ENCODE data around the gene NXN. TPM values are rescaled to one million over a fixed set of nuclear protein-coding genes. Genes with fewer than 3 reads are reported as not detected.

Gene NXN
- polyA plus RNA-seq, result 10 to 100 TPM; 14.9 to 23.9 (median 15.9) TPM

DNA sequence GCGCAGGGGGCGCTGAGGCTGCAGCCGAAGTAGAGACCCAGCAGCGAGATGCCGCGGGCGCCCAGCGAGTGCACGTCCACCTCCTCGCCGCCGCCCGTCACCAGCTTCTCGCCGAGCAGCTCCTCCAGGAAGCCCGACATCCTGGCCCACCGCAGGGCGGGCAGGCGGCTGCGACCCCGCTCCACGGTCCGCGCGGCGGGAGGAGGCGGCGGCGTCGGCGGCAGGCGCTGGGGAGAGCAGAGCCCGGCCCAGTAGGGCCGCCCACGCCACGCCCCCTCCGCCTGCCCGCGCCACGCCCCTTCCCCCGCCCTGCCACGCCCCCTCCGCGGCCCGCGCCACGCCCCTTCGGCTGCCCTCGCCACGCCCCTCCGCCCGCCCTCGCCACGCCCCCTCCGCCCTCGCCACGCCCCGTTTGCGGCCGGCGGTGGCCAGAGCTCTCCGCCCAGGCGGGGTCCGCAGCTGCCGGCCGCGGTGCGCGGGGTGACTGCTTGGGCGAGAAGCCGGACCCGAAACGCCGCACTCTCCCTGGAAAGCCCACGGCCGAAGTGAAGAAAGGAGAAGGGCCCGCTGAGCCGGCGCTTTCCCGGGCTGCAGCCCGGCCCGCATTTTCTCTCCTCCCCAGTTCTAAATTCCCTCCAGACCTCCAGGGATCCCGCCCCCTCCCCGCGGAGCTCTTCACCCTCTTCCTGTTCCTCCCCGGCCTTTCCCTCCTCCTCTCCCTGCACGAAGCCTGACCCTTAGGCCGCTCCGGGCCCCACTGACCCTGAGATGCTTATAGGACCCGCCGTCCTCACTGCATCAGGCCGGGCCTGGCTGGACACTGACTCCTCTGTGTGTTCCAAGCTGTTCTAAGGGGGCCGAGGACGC is at the start of gene NXN:
Gene NXN, minus strand, starts transcription at position 238 of the 867 bp plus-strand sequence.
- WGBS, 3 donors, result 1 to 2% (median 2%) methylated on average over 50 to 94 of the region's 94 CpGs
- H3K27ac ChIP-seq (ENCODE audit: low read depth, low read length), result no peak within 1 kb of the TSS

DNA sequence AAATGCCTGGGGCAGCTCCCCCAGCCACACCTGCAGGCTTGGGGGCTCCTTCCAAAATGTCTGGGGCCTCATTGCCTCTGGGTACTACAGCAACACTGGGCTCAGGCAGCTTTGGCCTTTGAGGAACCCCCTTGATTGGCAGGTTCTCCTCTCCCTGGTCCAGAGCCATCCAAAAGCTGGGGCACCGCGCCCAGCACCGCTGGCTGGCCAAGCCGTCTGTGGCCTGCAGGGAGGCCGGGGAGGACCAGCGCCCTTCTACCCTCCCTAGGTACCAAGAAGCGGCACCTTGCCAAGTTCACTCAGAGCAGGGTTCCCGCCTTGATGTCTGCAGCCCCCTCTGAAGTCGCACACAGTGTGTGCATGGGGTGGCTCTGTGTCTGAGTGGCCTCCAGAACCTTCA is 47.5 kb upstream of the NXN start:
- 80 to 89% (median 85%) methylated on average over 7 to 9 of the region's 9 CpGs for WGBS, 3 donors
- no peak overlapping the region for H3K27ac ChIP-seq (ENCODE audit: low read depth, low read length)

DNA sequence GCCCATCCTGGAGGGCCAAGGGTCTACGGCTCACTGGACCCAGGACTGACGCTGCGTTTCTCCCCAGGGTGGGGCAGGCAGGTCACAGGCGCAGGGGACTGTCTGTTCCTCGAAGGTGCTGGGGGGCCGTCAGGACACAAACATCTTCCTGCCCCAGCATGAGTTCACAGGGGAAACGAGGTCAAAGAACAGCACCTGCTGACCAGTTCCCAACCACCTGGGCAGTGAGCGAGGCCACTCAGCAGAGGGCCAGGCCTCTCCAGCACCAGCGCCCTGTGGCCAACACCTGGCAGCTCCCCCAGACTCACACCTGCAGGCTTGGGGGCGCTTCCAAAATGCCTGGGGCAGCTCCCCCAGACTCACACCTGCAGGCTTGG is 47.0 kb upstream of the NXN start:
- 90 to 94% (median 93%) methylated on average over 10 of the region's 10 CpGs for WGBS, 3 donors
- no peak overlapping the region for H3K27ac ChIP-seq (ENCODE audit: low read depth, low read length)

DNA sequence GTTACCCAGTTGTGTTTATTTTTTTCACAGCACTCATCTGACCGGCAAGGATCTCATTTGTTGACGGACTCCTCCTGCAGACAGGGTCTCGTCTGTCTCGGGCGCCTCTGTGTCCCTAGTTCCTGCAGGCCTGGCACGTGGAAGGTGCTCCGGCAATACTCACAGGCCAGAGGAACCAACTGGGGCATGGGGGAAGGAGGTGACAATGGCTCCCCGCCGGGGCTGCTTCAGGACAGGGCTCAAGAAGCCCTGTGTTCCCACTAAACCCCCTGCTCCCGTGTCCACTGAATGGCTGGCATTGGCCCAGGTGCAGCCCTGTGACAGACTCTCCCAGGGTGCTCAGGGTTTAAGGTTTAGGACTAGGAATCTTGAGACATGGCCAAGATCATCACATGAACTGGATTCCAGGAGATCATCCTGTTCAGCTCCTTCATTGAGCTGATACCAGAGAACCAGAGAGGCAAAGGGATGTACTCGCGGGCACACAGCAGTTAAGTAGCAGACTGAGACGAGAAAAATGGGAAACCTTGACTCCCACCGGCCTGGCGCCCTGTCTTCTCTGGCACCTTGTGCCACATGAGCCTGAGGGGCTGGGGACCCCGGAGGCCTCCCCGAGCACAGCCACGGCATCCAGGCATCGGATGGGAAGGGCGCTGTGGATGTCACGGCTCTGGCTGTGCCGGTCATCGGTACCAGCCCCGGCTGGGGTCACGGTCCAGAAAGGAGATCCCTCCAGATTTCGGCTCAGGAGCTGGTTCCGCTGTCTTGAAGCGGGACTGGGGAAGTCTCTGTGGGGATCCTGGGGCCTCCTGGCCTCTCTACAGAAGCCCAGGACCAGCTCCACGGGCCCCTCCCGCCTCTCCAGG is 46.4 kb upstream of the NXN start:
- WGBS, 3 donors, result 90 to 95% (median 91%) methylated on average over 30 of the region's 30 CpGs
- no peak overlapping the region for H3K27ac ChIP-seq (ENCODE audit: low read depth, low read length)

DNA sequence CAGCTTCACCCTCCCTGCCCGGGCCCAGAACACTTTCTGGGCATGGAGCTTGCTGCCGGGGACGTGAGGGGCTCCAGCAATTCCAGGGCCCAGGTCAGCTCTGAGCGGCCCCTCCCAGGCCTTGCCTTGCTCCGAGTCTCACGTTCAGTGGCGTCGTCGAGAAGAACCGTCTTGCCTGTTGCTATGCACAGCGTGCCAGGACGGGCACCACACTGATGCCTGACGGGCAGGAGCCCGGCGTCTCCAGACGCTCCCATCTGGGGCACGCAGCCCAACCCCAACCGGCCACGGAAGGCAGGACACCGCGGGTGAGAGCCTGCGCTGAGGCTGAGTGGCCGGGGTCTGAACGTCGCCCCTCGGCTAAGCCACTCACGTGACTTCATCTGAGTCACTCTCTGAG is 44.5 kb upstream of the NXN start:
- WGBS, 3 donors, result 94 to 96% (median 94%) methylated on average over 26 to 27 of the region's 27 CpGs
- no peak overlapping the region for H3K27ac ChIP-seq (ENCODE audit: low read depth, low read length)

DNA sequence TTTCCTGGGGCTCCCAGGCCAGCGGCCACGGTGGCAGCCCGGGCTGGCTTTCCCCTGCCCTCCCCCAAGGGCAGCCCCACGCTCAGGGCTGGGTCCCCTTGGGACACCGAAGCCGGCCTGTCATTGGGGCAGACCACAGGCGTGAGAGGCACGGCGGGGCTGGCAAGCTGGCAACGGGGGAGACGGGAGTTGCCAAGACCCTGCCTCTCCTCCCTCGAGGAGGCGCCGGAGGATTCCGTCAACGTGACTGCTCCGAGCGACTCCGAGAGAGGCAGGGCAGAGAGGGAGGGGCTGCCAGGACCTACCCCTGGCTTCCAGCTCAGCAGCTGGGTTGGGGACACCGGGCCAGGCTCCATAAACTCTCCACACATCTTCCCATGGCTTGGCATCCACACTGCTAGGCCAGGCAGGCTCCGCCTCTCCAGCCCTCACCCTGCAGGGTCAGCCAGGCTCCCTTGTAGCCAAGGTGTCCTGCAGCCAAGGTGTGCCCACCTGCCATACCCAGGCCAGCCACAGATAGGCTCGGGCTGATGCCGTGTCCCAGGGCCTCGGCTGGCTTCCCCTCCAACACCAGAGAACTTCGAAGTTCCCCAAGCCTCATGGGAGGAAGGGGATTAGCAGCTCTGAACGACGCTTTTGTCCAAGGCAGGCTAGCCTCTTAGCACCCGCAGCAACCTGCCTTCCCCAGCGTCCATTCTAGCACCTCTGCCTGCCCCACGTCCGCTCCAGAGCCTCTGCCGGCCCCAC is 42.9 kb upstream of the NXN start:
- WGBS, 3 donors, result 74 to 88% (median 78%) methylated on average over 28 to 32 of the region's 32 CpGs
- no peak overlapping the region for H3K27ac ChIP-seq (ENCODE audit: low read depth, low read length)

DNA sequence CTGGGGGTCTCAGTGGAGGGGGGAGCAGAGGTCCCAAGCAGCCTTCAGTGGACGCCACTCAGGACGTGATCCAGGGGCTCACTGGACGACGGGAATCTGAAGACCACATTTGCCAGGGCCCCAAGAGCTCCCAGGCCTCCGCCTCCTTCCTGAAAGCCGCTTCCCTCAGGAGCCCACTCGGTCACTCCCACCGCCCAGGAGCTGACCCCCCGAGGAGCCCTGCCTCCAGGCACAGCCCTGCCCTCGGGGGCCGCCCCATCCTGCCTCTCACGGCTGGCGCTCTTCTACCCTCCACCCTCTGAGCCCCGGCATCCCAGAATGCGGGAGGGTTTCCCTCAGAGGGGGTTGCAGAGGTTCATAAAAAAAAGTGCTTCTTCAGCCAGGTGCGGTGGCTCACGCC is 41.6 kb upstream of the NXN start:
- H3K27ac ChIP-seq (ENCODE audit: low read depth, low read length), result no peak overlapping the region
- 84 to 92% (median 91%) methylated on average over 16 to 17 of the region's 17 CpGs for WGBS, 3 donors

DNA sequence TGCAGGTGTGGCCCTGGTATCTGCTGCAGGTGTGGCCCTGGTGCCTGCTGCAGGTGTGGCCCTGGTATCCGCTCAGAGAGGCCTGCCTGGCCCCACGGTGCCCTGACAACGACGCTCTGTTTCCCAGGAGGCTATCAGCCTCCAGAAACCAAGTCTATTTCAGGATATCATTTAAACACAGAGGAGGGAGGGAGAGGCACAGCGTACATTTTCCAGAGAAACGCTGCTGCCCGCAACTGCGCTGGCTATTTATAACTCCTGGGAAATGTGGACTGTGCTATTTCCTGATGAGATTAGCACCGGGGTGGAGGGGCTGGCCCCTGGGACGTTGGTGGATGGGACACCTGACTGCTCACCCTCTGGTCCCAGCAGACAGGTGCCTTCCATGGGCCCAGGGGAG is 39.9 kb upstream of the NXN start:
- 29 to 68% (median 62%) methylated on average over 9 to 10 of the region's 10 CpGs for WGBS, 3 donors
- H3K27ac ChIP-seq (ENCODE audit: low read depth, low read length), result no peak overlapping the region

DNA sequence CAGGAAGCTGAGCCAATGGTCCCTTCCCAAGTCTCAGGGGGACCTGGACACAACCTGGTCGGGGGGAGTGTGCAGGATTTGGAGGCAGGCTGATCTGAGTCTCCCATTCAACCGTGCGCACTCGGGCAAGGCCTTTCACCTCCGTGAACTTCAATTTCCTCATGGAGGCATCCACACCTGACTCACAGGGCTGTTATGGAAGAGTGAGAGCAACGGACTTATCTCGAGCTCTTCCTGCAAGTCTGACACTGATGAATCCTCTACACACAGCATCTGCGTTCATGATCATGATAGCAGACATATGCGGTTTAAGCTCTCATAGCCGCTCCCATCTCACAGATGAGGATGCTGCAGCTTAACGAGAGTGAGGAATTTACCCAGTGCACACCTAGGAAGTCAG is 39.0 kb upstream of the NXN start:
- 82 to 86% (median 83%) methylated on average over 11 of the region's 11 CpGs for WGBS, 3 donors
- no peak overlapping the region for H3K27ac ChIP-seq (ENCODE audit: low read depth, low read length)

DNA sequence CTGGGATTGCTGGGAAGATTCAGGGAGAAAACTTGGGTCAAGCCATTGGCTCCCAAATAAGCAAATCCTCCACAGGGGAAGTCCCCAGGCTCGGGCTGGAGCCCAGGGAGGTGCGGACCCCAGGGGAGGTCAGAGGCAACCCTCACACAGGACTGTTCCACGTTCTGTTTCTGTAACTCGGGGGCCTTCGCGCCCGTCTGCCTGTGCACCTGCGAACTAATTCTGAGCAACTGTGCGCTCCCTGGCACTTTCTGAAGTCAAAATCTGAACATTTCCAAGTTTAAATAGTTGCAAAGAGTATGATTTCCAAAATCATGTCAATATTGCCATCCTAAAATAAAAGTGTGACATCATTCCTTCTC is 34.1 kb upstream of the NXN start:
- no peak overlapping the region for H3K27ac ChIP-seq (ENCODE audit: low read depth, low read length)
- WGBS, 3 donors, result 88 to 95% (median 93%) methylated on average over 9 of the region's 9 CpGs

DNA sequence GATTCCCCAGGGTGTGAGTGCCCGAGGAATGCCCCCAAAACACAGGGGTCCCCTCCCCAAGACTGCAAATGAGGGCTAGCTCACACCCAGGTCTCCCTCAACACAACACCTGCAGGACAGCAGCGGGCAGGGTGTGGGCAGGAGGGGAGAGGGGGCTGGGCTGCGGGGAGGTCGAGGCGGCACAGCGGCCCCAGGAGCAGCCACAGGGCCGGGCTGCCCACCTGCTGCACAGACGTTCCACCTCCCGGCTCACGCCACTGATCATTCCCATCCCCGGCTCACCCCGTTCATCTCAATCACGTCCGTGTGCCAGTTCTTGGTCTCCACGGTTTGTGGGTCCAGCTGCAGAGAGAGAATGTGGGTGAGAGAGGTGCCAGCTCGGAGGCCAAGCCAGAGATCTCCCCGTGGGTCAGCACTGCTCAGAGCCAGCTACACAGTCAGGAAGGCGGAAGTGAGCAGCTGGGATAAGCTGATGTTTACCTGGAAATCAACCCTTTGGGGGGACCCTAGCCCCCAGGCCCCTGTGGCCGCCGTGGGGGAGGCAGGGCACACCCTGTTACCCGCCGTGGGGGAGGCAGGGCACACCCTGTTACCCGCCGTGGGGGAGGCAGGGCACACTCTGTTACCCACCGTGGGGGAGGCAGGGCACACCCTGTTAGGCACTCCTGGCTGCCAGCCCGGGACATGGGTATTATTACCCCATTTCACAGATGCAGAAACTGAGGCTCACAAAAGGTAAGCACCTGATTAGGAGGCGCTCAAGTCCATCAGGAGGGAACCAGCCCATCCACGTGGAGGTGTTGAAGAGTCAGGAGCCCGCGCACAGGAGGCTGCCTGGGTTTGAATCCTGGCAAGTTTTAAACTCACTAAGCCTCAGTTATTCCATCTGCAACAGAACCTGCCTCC is 33.5 kb upstream of the NXN start:
- H3K27ac ChIP-seq (ENCODE audit: low read depth, low read length), result no peak overlapping the region
- 79 to 91% (median 87%) methylated on average over 24 to 30 of the region's 30 CpGs for WGBS, 3 donors

DNA sequence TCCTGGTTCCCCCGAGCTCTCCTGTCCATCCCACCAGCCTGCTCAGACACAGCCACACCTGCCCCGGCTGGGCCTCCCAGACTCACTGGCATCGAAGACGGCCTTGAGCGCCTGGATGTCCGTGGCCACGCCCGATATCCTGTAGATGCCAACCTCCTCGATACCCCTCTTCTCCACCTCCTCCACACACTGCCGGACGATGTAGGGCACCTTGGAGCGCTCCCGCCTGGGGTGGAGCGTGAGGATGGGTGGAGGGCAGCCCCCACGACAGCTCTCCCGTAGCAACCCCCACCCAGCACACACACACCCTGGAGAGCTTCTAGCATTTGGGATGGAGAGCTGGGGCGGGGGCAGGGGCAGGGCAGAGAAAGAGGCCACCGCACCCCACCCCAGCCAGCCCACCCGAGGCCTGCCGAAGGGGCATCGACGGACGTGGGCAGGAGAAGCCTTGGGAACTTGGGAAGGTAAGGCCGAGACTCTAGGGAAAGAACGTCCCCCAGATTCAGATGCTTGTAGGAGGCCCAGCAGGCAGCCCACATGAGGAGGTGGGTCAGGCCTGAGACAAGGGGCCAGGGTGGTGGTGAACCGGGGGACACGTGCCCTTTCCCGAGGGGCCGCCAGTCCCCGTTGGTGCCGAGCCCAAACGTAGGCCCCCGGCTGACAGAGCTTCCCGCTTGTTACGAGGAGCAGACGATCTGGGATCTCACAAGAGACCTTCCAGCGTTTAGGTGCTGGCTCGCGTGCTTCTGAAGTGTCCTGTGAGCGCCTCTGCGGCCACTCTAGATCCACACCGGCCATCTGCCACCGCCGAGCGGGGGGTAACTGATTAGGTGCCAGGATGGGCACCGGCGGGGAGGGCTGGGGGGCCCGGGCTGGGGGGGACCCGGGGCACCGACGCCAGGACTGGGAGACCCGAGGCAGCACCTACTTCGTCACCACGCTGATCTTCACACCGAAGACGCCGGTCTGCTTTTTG is 32.5 kb upstream of the NXN start:
- H3K27ac ChIP-seq (ENCODE audit: low read depth, low read length), result no peak overlapping the region
- 79 to 92% (median 91%) methylated on average over 55 to 57 of the region's 57 CpGs for WGBS, 3 donors

DNA sequence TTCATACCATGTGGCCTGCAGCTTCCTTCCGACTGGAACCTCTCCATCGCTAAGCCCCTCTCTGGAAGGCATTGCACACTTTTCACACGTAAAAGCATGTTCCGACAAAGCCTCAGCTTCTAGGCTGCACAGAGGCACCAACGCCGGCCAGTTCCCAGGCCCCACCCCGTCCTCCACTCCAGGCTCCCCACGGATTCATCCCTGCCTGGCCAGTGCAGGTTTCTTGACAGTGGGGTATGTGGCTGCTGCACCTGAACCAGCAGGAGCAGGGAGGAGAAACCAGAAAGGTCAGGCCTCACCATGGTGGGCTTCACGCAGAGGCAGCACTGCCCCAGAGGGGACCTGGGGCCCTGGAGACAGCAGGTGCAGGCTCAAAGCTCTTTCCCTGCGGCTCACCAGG is 31.6 kb upstream of the NXN start:
- no peak overlapping the region for H3K27ac ChIP-seq (ENCODE audit: low read depth, low read length)
- WGBS, 3 donors, result 81 to 90% (median 85%) methylated on average over 10 of the region's 10 CpGs

DNA sequence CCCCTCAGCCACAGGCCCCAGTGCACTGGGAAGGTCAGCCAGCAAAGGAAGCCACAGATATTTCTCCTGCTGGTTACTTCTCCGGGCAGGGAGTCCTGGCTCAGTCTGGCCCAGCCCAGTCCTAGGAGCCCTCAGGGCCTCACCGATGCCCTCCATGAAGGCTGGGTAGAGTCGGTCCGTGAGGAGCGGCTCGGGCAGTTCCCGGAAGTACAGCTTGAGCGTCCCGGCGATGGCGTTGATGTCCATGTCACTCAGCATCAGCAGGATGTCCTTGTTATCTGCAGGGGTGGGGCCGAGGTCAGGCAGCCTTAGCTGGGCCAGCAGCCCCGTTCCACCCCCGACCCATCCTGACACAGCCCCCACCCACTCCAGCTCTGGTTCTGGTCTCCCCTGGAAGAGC is 31.0 kb upstream of the NXN start:
- no peak overlapping the region for H3K27ac ChIP-seq (ENCODE audit: low read depth, low read length)

DNA sequence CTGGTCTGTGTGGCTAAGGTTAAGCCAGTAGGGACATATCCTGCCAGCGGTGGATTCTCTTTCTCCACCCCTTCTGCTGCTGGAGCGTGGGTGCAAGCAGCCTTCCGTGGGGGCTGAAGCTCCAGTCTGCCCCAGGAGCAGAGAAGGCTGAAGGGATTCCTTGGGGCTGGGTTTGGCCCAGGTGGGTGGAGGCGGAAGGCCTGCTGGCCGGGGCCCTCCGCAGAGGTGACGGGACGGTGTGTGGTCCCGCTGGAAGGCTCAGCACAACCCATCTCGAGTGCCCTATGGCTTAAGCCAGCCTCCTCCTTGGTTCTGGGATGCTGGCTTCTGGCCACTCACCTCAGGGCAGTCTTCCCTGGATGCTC is 30.5 kb upstream of the NXN start:
- 83 to 93% (median 90%) methylated on average over 10 of the region's 10 CpGs for WGBS, 3 donors
- H3K27ac ChIP-seq (ENCODE audit: low read depth, low read length), result no peak overlapping the region

More for the DNA sequence above, 31.0 kb upstream of the NXN start:
- 84 to 89% (median 88%) methylated on average over 14 of the region's 14 CpGs for WGBS, 3 donors

DNA sequence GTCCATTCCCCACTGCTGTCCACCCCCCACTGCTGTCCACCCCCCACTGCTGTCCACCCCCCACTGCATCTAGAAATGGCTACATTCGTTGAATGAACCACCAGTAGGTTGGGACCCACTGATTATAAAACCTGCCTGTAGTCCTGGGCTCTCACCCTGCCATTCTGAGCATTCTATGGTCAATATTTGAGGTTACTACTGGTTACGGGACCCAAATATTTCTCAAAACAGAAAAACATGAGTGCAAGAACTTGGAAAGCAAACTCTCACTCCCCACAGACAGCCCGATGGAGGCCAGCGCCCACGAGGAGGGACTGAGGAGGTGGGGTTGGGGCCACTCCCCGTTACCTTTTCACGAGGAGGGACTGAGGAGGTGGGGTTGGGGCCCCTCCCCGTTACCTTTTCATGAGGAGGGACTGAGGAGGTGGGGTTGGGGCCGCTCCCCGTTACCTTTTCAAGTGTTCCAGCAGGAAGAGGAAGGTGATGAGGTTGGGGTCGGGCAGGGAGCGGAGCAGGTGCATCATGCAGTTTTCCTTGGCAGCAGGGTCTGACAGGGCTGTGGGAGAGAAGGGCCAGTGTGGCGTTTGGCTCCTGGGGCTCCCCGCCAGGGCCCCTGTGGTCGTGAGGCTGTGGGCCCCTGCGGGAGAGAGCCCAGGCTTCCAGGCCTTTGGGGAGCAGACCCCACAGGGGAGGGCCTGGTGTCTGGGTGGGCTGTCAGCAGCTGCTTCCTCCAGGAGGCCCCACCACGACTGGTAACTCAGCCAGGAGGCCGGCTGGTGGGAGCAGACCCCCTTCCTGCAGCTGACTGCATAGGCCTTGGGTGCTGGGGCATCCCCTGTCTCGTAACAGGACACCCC is 29.9 kb upstream of the NXN start:
- no peak overlapping the region for H3K27ac ChIP-seq (ENCODE audit: low read depth, low read length)
- 76 to 79% (median 77%) methylated on average over 18 to 19 of the region's 19 CpGs for WGBS, 3 donors
